HTR-8/SVneo (cell line): ENCODE data around the gene MSS51.
"Not testable (repeated sequence)": the region's sequence is repeated elsewhere in the genome, so short reads cannot be mapped to it uniquely, and the experiment has no call there.

Experiments
- DNase-seq: peaks from one replicate; pipeline ENCODE4 v3.0.0; 2011; ENCODE audit warnings: low spot score, mixed read lengths; ENCODE audit not compliant: insufficient read length
- FAIRE-seq: peaks from 2 replicates; lab custom pipeline; 2011; peaks lifted over from hg19 to GRCh38; lab: Jason Lieb, UNC

MSS51 gene

DNA sequence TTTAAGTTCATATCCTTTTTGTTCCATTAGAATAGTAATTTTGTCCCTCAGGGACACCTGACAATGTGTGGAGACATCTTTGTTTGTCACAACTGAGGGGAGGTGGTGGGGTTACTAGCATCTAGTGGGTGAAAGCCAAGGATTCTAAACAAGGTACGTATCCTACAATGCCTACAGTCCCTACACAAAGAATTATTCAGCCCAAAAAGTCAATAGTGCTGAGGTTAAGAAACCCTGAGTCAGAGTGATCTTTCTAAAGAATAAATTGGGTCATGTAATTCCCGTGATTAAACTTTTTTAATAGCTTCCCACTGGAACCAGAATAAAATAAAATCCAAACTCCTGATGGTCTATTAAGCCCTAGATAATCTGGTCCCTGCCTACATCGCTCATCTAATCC is 16.8 kb downstream of the MSS51 start:
- no peak for FAIRE-seq
- no peak for DNase-seq

GRCh38 chr10:73414230-73414945 is 19.0 kb downstream of the MSS51 start:
- DNase-seq (no peak), FAIRE-seq (no peak)

- DNase-seq (peak; percentile 97), FAIRE-seq (no peak)
Observed at GRCh38 chr10:73413528-73414229, 19.7 kb downstream of the MSS51 start, which contains the start of gene ANXA7. Gene ANXA7 (minus strand): TSS chr10:73414058. CDS start chr10:73400856, 13,202 bp downstream.

- FAIRE-seq, result no peak
- DNase-seq, result peak; percentile 51
Observed at GRCh38 chr10:73413108-73413527, 20.2 kb downstream of the MSS51 start.

- FAIRE-seq (no peak), DNase-seq (no peak)
Observed at GRCh38 chr10:73410897-73411296, 22.5 kb downstream of the MSS51 start.

- FAIRE-seq, result no peak
- no peak for DNase-seq
Observed at GRCh38 chr10:73408978-73409521, 24.3 kb downstream of the MSS51 start.

- FAIRE-seq, result no peak
Observed at GRCh38 chr10:73408061-73408460, 25.3 kb downstream of the MSS51 start.

DNA sequence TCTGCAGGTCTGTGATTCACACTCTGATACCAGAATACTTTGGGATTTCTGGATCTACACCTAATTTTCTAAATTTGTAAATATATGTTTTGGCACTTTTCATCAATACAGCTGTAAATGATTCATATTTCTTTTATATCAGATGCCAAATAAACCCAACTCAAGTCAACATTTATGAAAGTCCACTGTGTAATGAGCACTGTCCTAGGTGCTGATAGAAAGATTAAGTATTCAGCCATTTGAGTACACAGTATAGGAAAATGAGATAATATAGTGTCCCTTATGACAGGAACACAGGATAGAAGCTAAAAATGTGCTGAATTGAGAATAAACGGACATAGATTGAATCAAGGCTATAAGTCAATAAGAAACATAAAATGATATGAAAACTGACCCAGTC is 25.9 kb downstream of the MSS51 start:
- no peak for DNase-seq
- FAIRE-seq, result no peak

More at GRCh38 chr10:73408061-73408460, 25.3 kb downstream of the MSS51 start:
- no peak for DNase-seq

- peak; percentile 9 for FAIRE-seq
Observed at GRCh38 chr10:73406846-73407245, 26.5 kb downstream of the MSS51 start.

DNA sequence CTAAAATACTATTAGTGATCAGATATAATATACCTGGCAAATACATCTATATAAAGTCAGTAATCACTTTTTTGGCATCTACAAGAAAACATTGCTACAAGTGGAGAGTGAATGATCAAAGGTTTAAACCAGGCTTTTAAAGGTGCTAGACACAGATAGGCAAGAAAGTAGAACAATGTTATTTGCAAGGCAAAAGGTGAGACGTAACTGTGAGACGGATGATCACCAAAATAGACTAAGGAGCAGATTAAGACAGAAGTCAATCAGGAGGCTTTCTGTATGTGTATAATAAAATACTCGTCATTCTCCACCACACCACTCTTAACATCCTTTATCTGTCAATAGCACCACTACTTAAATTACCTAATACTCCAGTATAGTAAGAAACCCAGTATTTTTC is 27.8 kb downstream of the MSS51 start:
- DNase-seq (no peak), FAIRE-seq (no peak)

More at GRCh38 chr10:73406846-73407245, 26.5 kb downstream of the MSS51 start:
- no peak for DNase-seq

GRCh38 chr10:73404690-73405089 is 28.7 kb downstream of the MSS51 start:
- FAIRE-seq, result no peak
- no peak for DNase-seq

DNA sequence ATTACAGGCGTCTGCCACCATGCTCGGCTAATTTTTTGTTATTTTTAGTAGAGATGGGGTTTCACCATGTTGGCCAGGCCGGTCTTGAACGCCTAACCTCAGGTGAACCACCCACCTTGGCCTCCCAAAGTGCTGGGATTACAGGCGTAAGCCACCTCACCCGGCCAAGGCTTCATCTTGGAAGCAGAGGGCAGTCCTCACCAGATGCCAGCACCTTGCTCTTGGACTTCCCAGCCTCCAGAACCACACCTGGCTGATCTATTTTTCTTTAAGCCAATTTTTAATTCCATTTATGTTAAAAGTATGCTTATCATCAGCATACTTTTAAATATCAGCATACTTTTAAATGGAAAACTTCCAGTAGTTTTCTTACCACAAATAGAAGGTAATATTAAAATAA is 31.7 kb downstream of the MSS51 start:
- DNase-seq, result no peak

GRCh38 chr10:73399063-73399462 is 34.3 kb downstream of the MSS51 start:
- FAIRE-seq, result no peak

More for the DNA sequence above, 31.7 kb downstream of the MSS51 start:
- FAIRE-seq, result no peak

GRCh38 chr10:73398024-73398423 is 35.3 kb downstream of the MSS51 start:
- DNase-seq, result no peak
- FAIRE-seq, result no peak

More at GRCh38 chr10:73399063-73399462, 34.3 kb downstream of the MSS51 start:
- no peak for DNase-seq

DNA sequence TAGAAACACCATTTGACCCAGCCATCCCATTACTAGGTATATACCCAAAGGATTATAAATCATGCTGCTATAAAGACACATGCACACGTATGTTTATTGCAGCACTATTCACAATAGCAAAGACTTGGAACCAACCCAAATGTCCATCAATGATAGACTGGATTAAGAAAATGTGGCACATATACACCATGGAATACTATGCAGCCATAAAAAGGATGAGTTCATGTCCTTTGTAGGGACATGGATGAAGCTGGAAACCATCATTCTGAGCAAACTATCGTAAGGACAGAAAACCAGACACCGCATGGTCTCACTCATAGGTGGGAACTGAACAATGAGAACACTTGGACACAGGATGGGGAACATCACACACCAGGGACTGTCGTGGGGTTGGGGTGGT is 39.0 kb downstream of the MSS51 start:
- FAIRE-seq, DNase-seq: not testable (repeated sequence)

- no peak for DNase-seq
- FAIRE-seq, result no peak
Observed at GRCh38 chr10:73388228-73388627, 45.1 kb downstream of the MSS51 start.

DNA sequence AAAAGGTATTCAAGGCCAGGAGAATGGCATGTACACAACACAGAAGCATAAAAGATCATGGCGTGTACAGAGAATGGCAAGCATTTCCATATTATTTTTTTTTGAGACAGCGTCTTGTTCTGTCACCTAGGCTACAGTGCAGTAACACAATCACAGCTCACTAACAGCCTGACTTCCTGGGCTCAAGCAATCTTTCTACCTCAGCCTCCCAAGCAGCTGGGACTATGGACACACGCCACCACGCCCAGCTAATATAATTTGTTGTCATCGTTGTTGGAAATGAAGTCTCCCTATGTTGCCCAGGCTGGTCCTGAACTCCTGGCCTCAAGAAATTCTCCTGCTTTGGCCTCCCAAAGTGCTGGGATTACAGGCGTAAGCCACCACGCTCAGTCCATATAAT is 46.8 kb downstream of the MSS51 start:
- no peak for FAIRE-seq
- no peak for DNase-seq

DNA sequence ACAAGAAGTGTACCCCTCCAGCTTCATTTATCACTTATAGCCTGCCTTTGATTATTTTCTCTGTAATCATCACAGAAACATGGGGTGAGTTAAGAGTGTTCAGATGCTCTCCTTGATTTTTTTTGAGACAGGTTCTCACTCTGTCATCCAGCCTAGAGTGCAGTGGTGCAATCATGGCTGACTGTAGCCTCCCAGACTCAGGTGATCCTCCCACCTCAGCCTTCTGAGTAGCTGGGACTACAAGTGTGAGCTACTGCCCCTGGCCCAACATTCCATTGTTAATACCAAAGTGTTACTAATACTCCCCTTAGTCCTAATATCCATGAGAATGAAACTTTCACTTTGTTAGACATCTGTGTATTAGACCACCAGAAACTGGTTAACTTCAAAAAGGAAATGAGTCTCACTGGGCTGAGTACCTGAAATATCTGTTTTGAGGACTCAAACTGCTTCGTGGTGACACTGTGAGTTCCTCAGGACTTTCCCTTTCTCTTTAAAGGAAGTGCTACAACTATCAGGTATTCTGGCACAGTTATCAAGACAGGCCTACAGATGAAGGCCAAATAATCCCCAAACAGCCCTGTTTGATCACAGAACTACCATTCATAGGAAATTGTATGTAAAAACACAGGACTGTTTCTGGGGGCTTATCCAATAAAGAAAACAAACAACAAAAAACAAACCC is 54.2 kb downstream of the MSS51 start:
- no peak for FAIRE-seq

GRCh38 chr10:73376679-73377078 is 56.7 kb downstream of the MSS51 start:
- DNase-seq, result no peak
- no peak for FAIRE-seq

More for the DNA sequence above, 54.2 kb downstream of the MSS51 start:
- DNase-seq, result no peak
